Amniotic stem cell (primary cell): ENCODE results near the gene MOB2.

ENCODE experiments used
- DNase-seq: peaks from one replicate; lab custom pipeline; 2025; lab: John Stamatoyannopoulos, UW

Gene MOB2

GRCh38 chr11:1503708-1504104 is 17.1 kb upstream of the MOB2 start:
- no peak for DNase-seq

- no peak for DNase-seq
Observed at GRCh38 chr11:1502954-1503707, 16.6 kb upstream of the MOB2 start.

GRCh38 chr11:1502168-1502953 is 15.8 kb upstream of the MOB2 start:
- DNase-seq, result no peak

GRCh38 chr11:1501421-1502167 is 15.0 kb upstream of the MOB2 start:
- no peak for DNase-seq

- DNase-seq, result no peak
Observed at GRCh38 chr11:1500466-1501420, 14.2 kb upstream of the MOB2 start.

GRCh38 chr11:1499899-1500298 is 13.3 kb upstream of the MOB2 start:
- DNase-seq, result no peak

- DNase-seq, result no peak
Observed at GRCh38 chr11:1499261-1499890, 12.8 kb upstream of the MOB2 start.

GRCh38 chr11:1498262-1498661 is 11.7 kb upstream of the MOB2 start:
- no peak for DNase-seq

- DNase-seq, result no peak
Observed at GRCh38 chr11:1497600-1497999, 11.0 kb upstream of the MOB2 start.

- no peak for DNase-seq
Observed at GRCh38 chr11:1496761-1497095, 10.1 kb upstream of the MOB2 start.

GRCh38 chr11:1496091-1496760 is 9.6 kb upstream of the MOB2 start:
- DNase-seq, result no peak

- DNase-seq, result no peak
Observed at GRCh38 chr11:1494650-1495049, 8.1 kb upstream of the MOB2 start.

GRCh38 chr11:1493650-1494244 is 7.2 kb upstream of the MOB2 start:
- no peak for DNase-seq

GRCh38 chr11:1491379-1491778 is 4.8 kb upstream of the MOB2 start:
- no peak for DNase-seq

- no peak for DNase-seq
Observed at GRCh38 chr11:1490651-1491050, 4.1 kb upstream of the MOB2 start.

- no peak for DNase-seq
Observed at GRCh38 chr11:1488575-1489180, 2.1 kb upstream of the MOB2 start.

- no peak for DNase-seq
Observed at GRCh38 chr11:1487851-1488574, 1.4 kb upstream of the MOB2 start.

- no peak for DNase-seq
Observed at GRCh38 chr11:1487091-1487850, 692 bp upstream of the MOB2 start.
